ENCODE results near the gene ANK2.

Gene ANK2

DNA sequence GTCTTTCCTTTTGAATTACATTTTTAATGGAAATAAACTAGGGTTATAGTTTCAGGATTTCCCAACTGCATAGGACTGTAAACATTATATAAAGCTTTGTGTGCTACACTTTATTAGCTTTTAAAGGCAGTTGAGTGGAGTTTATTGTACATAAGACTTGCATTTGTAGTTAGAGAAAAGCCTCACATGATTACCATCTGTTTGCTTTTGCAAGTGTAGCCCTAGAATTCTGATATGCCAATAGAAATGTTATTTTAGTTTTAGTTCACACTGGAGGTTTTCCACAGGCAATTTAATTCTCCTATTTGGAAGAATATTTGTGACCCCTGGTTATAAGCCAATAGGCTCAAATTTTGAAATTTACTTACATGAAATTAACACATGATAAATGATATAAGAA is 41.3 kb upstream of the ANK2 start:
- no peaks in the 10 kb centered on the region for H3K9me3 Mint-ChIP-seq
- peak overlapping the region in 2 of 3 experiments; percentile 46 to 69 for H3K27ac Mint-ChIP-seq
- TF ChIP-seq, protein P1, sequence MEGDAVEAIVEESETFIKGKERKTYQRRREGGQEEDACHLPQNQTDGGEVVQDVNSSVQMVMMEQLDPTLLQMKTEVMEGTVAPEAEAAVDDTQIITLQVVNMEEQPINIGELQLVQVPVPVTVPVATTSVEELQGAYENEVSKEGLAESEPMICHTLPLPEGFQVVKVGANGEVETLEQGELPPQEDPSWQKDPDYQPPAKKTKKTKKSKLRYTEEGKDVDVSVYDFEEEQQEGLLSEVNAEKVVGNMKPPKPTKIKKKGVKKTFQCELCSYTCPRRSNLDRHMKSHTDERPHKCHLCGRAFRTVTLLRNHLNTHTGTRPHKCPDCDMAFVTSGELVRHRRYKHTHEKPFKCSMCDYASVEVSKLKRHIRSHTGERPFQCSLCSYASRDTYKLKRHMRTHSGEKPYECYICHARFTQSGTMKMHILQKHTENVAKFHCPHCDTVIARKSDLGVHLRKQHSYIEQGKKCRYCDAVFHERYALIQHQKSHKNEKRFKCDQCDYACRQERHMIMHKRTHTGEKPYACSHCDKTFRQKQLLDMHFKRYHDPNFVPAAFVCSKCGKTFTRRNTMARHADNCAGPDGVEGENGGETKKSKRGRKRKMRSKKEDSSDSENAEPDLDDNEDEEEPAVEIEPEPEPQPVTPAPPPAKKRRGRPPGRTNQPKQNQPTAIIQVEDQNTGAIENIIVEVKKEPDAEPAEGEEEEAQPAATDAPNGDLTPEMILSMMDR (IDR thresholded peaks at IDR 0.05; ENCODE audit: unreplicated experiment in 3 of 3) = no peak
- H3K36me3 Mint-ChIP-seq (ENCODE audit: low read depth) = no peaks in the 10 kb centered on the region
- H3K4me1 Mint-ChIP-seq = peaks cover 25% of the 10 kb centered on the region
- no peak overlapping the region for H3K4me3 Mint-ChIP-seq
- no peaks in the 10 kb centered on the region for H3K27me3 Mint-ChIP-seq (ENCODE audit: low read depth)

DNA sequence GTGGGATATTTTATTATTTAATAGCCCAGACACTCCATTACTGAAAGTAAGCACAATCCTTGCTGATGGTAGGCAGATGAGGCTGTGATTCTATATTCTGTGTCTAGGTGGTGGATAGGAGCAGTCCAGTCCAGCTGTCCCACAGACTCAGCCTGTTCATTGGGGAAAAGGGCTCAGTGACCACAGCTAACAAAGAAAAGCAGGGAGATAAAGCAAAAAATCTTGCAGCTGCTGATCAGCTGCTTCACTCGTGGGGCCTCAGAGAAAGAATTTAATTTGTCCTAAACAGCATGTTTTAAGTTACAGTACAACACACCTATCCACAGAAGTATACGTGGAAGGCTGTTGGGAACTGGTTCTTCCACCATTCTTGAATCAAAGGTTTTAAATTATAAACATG is 40.7 kb upstream of the ANK2 start:
- no peaks in the 10 kb centered on the region for H3K27me3 Mint-ChIP-seq (ENCODE audit: low read depth)
- peak overlapping the region; percentile 45 to 69 (median 46) for H3K27ac Mint-ChIP-seq
- H3K4me3 Mint-ChIP-seq = peak overlapping the region in 1 of 3 experiments; percentile 3
- H3K36me3 Mint-ChIP-seq (ENCODE audit: low read depth) = no peaks in the 10 kb centered on the region
- TF ChIP-seq, protein P1 (IDR thresholded peaks at IDR 0.05; ENCODE audit: unreplicated experiment in 3 of 3) = no peak
- peaks cover 25% of the 10 kb centered on the region for H3K4me1 Mint-ChIP-seq
- H3K9me3 Mint-ChIP-seq = no peaks in the 10 kb centered on the region

DNA sequence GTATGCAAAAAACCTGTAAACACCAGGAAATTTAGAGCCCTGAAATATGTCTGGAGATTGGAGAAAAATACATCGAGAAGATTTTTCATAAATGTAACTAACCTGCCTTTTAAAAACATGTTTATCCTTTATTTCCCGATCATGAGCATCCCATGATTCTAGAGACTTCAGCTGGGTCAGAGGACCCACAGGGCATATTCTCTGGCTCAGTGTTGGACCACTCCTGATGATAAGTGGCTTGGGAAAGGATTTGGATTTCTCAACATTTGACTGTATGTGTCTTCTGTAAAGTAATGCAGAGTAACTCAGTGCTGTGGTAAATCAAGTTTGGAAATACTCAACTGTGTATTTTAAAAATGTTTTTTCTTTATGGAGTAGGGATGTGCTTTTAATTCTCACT is 40.0 kb upstream of the ANK2 start:
- Mint-ChIP-seq H3K4me1 (peaks cover 25% of the 10 kb centered on the region), H3K9me3 (no peaks in the 10 kb centered on the region), H3K36me3 (ENCODE audit: low read depth) (no peaks in the 10 kb centered on the region), H3K27me3 (ENCODE audit: low read depth) (no peaks in the 10 kb centered on the region), H3K27ac (peak overlapping the region in 1 of 3 experiments; percentile 45), H3K4me3 (no peak overlapping the region)
- TF ChIP-seq, protein P1 (IDR thresholded peaks at IDR 0.05; ENCODE audit: unreplicated experiment in 3 of 3) = no peak

DNA sequence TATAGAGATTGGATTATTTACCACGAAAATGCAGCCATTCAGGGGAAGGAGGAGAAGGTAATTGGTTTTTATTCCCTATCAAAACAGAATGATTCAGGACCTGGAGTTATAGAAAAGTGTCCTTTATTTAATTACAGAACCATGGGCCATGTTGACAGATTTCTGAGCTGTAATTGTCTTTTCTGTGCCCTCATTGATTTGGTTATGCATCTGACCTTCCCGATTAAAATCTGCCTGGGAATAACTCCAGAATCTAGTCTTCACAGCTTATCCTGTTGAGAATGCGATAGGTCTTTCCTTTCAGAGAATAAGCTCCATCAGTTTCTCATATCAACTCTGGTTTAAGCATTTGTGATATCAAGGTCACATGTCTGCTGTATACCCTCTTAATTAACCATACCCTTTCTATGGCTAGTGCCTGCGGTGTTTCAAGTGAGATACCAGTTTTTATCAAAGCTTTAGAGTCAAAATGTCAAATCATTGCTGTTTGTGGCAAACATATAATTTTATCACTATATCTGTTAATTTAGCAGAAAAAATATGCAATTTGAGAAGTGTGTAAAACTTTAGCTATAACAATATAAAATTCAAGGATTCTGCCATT is 37.2 kb upstream of the ANK2 start:
- Mint-ChIP-seq H3K4me3 (no peak overlapping the region), H3K27me3 (ENCODE audit: low read depth) (no peaks in the 10 kb centered on the region), H3K4me1 (peaks cover 25% of the 10 kb centered on the region), H3K36me3 (ENCODE audit: low read depth) (no peaks in the 10 kb centered on the region), H3K9me3 (no peaks in the 10 kb centered on the region), H3K27ac (no peak overlapping the region)
- TF ChIP-seq, protein P1 (IDR thresholded peaks at IDR 0.05; ENCODE audit: unreplicated experiment in 3 of 3) = no peak

DNA sequence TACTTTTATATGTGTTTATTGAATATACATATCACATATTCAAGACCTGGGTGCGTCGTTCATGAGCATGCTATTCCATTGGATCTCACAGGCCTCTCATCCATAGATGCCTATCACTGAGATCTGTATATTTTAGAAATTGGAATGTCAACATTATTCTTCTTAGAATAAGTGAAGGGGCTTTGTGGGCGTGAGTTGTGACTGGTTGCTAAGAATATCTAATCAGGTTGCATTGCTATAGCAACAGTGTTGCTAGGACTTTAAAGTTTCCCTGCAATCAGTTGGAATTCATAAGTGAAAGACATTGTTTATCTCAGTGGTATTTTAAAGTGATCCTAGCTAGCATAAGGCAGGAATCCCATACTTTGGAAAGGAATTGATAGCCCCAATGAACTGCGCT is 36.7 kb upstream of the ANK2 start:
- Mint-ChIP-seq H3K27me3 (ENCODE audit: low read depth) (no peaks in the 10 kb centered on the region), H3K9me3 (no peaks in the 10 kb centered on the region), H3K4me1 (peaks cover 23% of the 10 kb centered on the region), H3K36me3 (ENCODE audit: low read depth) (no peaks in the 10 kb centered on the region), H3K4me3 (no peak overlapping the region), H3K27ac (no peak overlapping the region)
- TF ChIP-seq, protein P1 (IDR thresholded peaks at IDR 0.05; ENCODE audit: unreplicated experiment in 3 of 3) = no peak

DNA sequence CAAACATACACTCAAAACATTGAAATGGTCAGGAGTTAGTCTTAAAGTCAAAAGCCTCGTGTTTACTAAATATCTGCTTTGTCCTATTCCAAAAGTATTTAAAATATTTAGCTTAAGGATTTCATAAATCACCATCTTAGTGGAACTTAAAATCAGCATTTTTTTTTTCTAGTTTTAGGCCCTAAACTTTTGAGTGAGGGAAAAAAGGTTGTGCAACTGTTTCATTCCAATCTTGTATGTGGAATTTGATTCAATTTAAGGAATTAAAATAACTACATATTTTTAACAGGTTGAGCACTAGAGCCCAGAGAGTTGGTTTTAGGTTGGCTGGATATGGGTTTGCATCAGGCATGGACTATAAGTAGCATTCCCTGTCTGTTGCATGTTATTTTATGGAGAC is 35.7 kb upstream of the ANK2 start:
- Mint-ChIP-seq H3K36me3 (ENCODE audit: low read depth) (no peaks in the 10 kb centered on the region), H3K4me1 (peaks cover 15% of the 10 kb centered on the region), H3K9me3 (no peaks in the 10 kb centered on the region), H3K4me3 (no peak overlapping the region), H3K27ac (no peak overlapping the region), H3K27me3 (ENCODE audit: low read depth) (no peaks in the 10 kb centered on the region)
- TF ChIP-seq, protein P1 (IDR thresholded peaks at IDR 0.05; ENCODE audit: unreplicated experiment in 3 of 3) = no peak
